Naive thymus-derived CD8-positive, alpha-beta T cell (primary cell): ENCODE data around the gene C19orf38. TPM values are rescaled to one million over a fixed set of nuclear protein-coding genes. Genes with fewer than 3 reads are reported as not detected.

Experiments
- ATAC-seq, 2 donors: fragments of 150-1000 bp; cut with Tn5 transposase in 1 of 2; sonication (Bioruptor Pico), chemical (Tn5 transposase) in 1 of 2; 1 replicate in 1 of 2; 2 replicates in 1 of 2; pipeline ENCODE4 v1.10.0; 2021; ENCODE audit warnings: mild to moderate bottlenecking in 2 of 2, moderate library complexity in 2 of 2
- POLR2A ChIA-PET: fragments of 350-600 bp; sonication (Branson Sonifier 250); formaldehyde crosslinking; loops from one replicate; lab custom pipeline; 2021; ENCODE audit warnings: antibody characterized with exemption; lab: Charles Lee
- DNase-seq, 10 donors: peaks; one replicate each; pipeline versions ENCODE4 v3.0.0 to v3.0.0-alpha.2; 2020 to 2022
- H3K27ac Mint-ChIP-seq, 10 donors: one replicate each; pipeline ENCODE4 v1.8.0; 2020 to 2022; ENCODE audit warnings: mild to moderate bottlenecking in 10 of 10, mixed read lengths in 10 of 10, moderate library complexity in 4 of 10, inconsistent platforms in 1 of 10
- H3K27me3 Mint-ChIP-seq, 5 donors: one replicate each; pipeline ENCODE4 v1.8.0; 2021 to 2022; ENCODE audit warnings: mixed read lengths in 5 of 5
- H3K36me3 Mint-ChIP-seq, 3 donors: one replicate each; pipeline ENCODE4 v1.8.0; 2020 to 2022; ENCODE audit warnings: mixed read lengths in 3 of 3, mild to moderate bottlenecking in 2 of 3, inconsistent platforms in 1 of 3
- H3K4me1 Mint-ChIP-seq, 4 donors: one replicate each; pipeline ENCODE4 v1.8.0; 2021 to 2022; ENCODE audit warnings: mixed read lengths in 4 of 4
- H3K4me3 Mint-ChIP-seq, 10 donors: one replicate each; pipeline ENCODE4 v1.8.0; 2020 to 2022; ENCODE audit warnings: mild to moderate bottlenecking in 10 of 10, mixed read lengths in 10 of 10, moderate library complexity in 6 of 10, inconsistent platforms in 1 of 10
- H3K9me3 Mint-ChIP-seq, 9 donors: one replicate each; pipeline ENCODE4 v1.8.0; 2020 to 2022; ENCODE audit warnings: mixed read lengths in 9 of 9, mild to moderate bottlenecking in 3 of 9, inconsistent platforms in 1 of 9, moderate library complexity in 1 of 9
- polyA plus RNA-seq, 3 donors: library from polyadenylated mRNA; unstranded; fragments of 300-500 nt; fragmentation: Illumina TruSeq; gene quantifications; one replicate each; pipeline ENCODE4 v1.2.3, GENCODE V29; 2021
- total RNA-seq, 8 experiments: library from RNA in 2 of 8; stranded (reverse) in 2 of 8; gene quantifications; one replicate each; pipeline ENCODE4 v1.2.3 and lab custom pipeline; 2021 to 2026

Gene C19orf38
- total and polyA plus RNA-seq, 5 experiments from 2014 or later, result 0.17 to 0.60 (median 0.41) TPM; not detected in 2

- no peaks in the 10 kb centered on the region for H3K27me3 Mint-ChIP-seq
- no peak overlapping the region for H3K27ac Mint-ChIP-seq
- POLR2A ChIA-PET, result interaction anchor here (0.5 to 1.0 kb wide), 2 partner anchors 21 to 50 kb away, joined by 3 to 5 read pairs; no protein-coding TSS in a partner anchor
- no peak for ATAC-seq
- H3K4me1 Mint-ChIP-seq, result peaks cover 3 to 12% (median 11%) of the 10 kb centered on the region in 4 donors
- no peaks in the 10 kb centered on the region for H3K9me3 Mint-ChIP-seq
- H3K4me3 Mint-ChIP-seq, result no peak overlapping the region
- peaks cover 0 to 2% (median 0%) of the 10 kb centered on the region in 3 donors for H3K36me3 Mint-ChIP-seq
- no peak for DNase-seq
These were observed 39.6 kb downstream of the C19orf38 start for GRCh38 chr19:10887616-10888367.

- DNase-seq (no peak), ATAC-seq (no peak)
- peaks cover 0 to 2% (median 0%) of the 10 kb centered on the region in 3 donors for H3K36me3 Mint-ChIP-seq
- no peaks in the 10 kb centered on the region for H3K9me3 Mint-ChIP-seq
- no peaks in the 10 kb centered on the region for H3K27me3 Mint-ChIP-seq
- peaks cover 3 to 12% (median 11%) of the 10 kb centered on the region in 4 donors for H3K4me1 Mint-ChIP-seq
- POLR2A ChIA-PET, result interaction anchor here (0.5 to 1.0 kb wide), 3 partner anchors 22 to 108 kb away, joined by 3 to 5 read pairs (median 3); no protein-coding TSS in a partner anchor
- no peak overlapping the region for H3K4me3 Mint-ChIP-seq
- no peak overlapping the region for H3K27ac Mint-ChIP-seq
These were observed 40.2 kb downstream of the C19orf38 start for GRCh38 chr19:10888421-10888866.

GRCh38 chr19:10889880-10890279, 41.7 kb downstream of the C19orf38 start:
- POLR2A ChIA-PET, result interaction anchor here (0.7 kb wide), 1 partner anchor 171 kb away, joined by 4 read pairs; no protein-coding TSS in a partner anchor
- ATAC-seq (no peak), DNase-seq (no peak)
- no peaks in the 10 kb centered on the region for H3K9me3 Mint-ChIP-seq
- no peak overlapping the region for H3K27ac Mint-ChIP-seq
- H3K27me3 Mint-ChIP-seq, result no peaks in the 10 kb centered on the region
- H3K4me3 Mint-ChIP-seq, result no peak overlapping the region
- H3K4me1 Mint-ChIP-seq, result peaks cover 3 to 14% (median 11%) of the 10 kb centered on the region in 4 donors
- peaks cover 0 to 5% (median 0%) of the 10 kb centered on the region in 3 donors for H3K36me3 Mint-ChIP-seq

DNA sequence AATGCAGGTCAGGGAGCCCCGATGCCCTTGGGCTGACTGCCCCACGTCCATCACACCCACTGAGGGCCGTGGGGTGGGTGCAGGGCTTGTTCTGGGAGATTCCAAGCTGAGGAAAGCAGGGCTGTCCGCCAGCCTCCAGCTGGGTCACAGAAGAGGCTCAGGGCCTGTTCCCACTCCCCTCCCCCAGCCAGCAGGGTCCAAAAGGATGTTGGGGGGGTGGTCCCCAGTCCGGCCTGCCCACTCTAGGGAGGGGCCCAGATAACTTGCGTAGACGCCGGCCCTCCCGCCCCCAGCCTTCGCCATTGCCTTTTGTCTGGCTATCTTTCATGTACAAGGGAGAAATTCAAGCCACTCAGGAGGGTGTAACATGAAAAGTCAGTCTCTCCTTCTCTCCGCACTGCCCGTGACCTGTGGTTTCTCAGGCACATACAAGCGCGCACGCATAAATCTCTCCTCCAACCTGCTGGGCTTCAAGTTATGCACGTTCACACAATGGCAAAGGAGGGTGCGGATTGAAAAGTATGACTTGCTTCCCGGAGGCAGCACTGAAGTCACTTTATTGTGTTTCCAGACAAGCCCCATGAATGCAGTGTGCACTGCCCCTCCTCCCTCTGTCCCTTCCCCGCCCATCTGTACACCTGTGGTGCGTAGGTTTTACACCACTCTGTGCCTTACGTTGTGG, 43.3 kb downstream of the C19orf38 start:
- no peak for DNase-seq
- Mint-ChIP-seq H3K27me3 (no peaks in the 10 kb centered on the region), H3K9me3 (no peaks in the 10 kb centered on the region), H3K36me3 (peaks cover 0 to 5% (median 0%) of the 10 kb centered on the region in 3 donors), H3K4me1 (peaks cover 4 to 16% (median 14%) of the 10 kb centered on the region in 4 donors), H3K4me3 (no peak overlapping the region), H3K27ac (peak overlapping the region in 1 of 10 donors; percentile 51)
- POLR2A ChIA-PET, result no interaction called here
- no peak for ATAC-seq

DNA sequence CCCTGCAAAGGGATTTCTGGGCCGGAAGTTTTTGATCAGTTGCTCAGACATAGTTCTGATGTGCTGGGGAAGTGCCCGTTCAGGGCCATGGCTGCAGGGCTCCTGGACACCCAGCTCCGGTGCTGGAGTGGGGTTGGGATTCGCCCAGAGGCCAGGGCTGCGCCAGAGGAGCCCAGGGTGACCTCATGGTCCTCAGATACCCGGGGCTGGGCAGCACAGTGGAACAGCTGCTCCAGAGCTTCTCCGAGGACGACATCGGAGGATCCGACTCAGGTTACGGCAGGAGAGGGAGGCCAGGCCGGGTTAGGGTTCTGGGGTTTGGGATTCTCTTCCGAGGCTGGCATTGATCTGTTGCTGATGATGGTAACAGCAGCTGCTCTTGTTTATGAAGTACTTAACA, 44.0 kb downstream of the C19orf38 start:
- H3K4me1 Mint-ChIP-seq, result peaks cover 8 to 19% (median 17%) of the 10 kb centered on the region in 4 donors
- ATAC-seq, result no peak
- H3K27me3 Mint-ChIP-seq, result no peaks in the 10 kb centered on the region
- H3K4me3 Mint-ChIP-seq, result no peak overlapping the region
- peak overlapping the region in 2 of 10 donors; percentile 51 to 54 for H3K27ac Mint-ChIP-seq
- POLR2A ChIA-PET, result interaction anchor here (0.6 kb wide), 1 partner anchor 20 kb away, joined by 3 read pairs; no protein-coding TSS in a partner anchor
- H3K36me3 Mint-ChIP-seq, result peaks cover 0 to 3% (median 0%) of the 10 kb centered on the region in 3 donors
- no peaks in the 10 kb centered on the region for H3K9me3 Mint-ChIP-seq
- DNase-seq, result no peak

GRCh38 chr19:10894911-10895213, 46.6 kb downstream of the C19orf38 start:
- H3K9me3 Mint-ChIP-seq, result no peaks in the 10 kb centered on the region
- DNase-seq, result no peak
- POLR2A ChIA-PET, result no interaction called here
- H3K27ac Mint-ChIP-seq, result peak overlapping the region in 1 of 10 donors; percentile 40
- no peak overlapping the region for H3K4me3 Mint-ChIP-seq
- no peak for ATAC-seq
- peaks cover 0 to 3% (median 0%) of the 10 kb centered on the region in 3 donors for H3K36me3 Mint-ChIP-seq
- no peaks in the 10 kb centered on the region for H3K27me3 Mint-ChIP-seq
- H3K4me1 Mint-ChIP-seq, result peaks cover 8 to 16% (median 10%) of the 10 kb centered on the region in 4 donors

- Mint-ChIP-seq H3K4me1 (peaks cover 8 to 19% (median 10%) of the 10 kb centered on the region in 4 donors), H3K27me3 (no peaks in the 10 kb centered on the region), H3K9me3 (no peaks in the 10 kb centered on the region), H3K27ac (no peak overlapping the region), H3K4me3 (no peak overlapping the region), H3K36me3 (peaks cover 0 to 3% (median 0%) of the 10 kb centered on the region in 3 donors)
- no peak for ATAC-seq
- POLR2A ChIA-PET, result no interaction called here
- DNase-seq, result no peak
These were observed 47.1 kb downstream of the C19orf38 start for GRCh38 chr19:10895363-10895762.

- POLR2A ChIA-PET, result no interaction called here
- no peak overlapping the region for H3K4me3 Mint-ChIP-seq
- H3K27ac Mint-ChIP-seq, result peak overlapping the region in 2 of 10 donors; percentile 52 to 53
- peaks cover 8 to 20% (median 10%) of the 10 kb centered on the region in 4 donors for H3K4me1 Mint-ChIP-seq
- H3K27me3 Mint-ChIP-seq, result no peaks in the 10 kb centered on the region
- no peaks in the 10 kb centered on the region for H3K9me3 Mint-ChIP-seq
- DNase-seq (no peak), ATAC-seq (no peak)
- H3K36me3 Mint-ChIP-seq, result peaks cover 0 to 3% (median 0%) of the 10 kb centered on the region in 3 donors
These were observed 47.7 kb downstream of the C19orf38 start for GRCh38 chr19:10895920-10896319.

DNA sequence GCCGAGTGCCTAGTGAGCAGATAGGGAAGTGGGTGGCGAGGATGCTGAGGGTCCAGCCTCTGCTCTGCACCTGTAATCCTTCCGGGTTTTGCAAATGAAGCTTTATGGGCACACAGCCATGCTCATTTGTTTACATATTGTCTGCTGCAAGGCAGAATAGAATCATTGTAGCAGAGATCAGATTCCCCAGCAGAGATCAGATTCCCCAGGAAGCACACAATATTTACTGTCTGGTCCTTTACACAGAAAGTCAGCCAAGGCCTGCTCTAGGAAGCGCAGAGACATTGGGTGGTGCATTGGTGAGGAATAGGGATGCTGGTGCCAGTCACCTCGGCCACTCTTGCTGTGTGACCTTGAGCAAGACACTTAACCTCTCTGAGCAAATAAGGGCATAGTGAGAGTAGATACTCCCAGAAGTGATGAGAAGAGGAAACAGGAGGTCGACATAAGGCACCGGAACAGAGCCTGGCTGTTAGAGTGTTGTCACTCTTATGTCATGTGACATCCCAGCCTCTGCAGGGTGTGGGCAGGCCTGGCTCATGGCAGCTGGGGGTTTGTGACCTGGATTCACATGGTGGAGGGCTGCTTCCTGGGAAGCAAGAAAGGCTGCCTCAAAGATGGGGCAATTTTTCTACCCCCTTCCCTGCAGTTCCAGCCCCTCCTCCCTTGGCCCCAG, 48.8 kb downstream of the C19orf38 start:
- DNase-seq, result no peak
- no peaks in the 10 kb centered on the region for H3K27me3 Mint-ChIP-seq
- no peaks in the 10 kb centered on the region for H3K9me3 Mint-ChIP-seq
- no peak overlapping the region for H3K4me3 Mint-ChIP-seq
- peaks cover 8 to 19% (median 9%) of the 10 kb centered on the region in 4 donors for H3K4me1 Mint-ChIP-seq
- peak in 1 of 2 donors; percentile 39 for ATAC-seq
- POLR2A ChIA-PET, result no interaction called here
- peak overlapping the region in 3 of 10 donors; percentile 1 to 59 (median 53) for H3K27ac Mint-ChIP-seq
- H3K36me3 Mint-ChIP-seq, result peaks cover 0 to 3% (median 0%) of the 10 kb centered on the region in 3 donors

DNA sequence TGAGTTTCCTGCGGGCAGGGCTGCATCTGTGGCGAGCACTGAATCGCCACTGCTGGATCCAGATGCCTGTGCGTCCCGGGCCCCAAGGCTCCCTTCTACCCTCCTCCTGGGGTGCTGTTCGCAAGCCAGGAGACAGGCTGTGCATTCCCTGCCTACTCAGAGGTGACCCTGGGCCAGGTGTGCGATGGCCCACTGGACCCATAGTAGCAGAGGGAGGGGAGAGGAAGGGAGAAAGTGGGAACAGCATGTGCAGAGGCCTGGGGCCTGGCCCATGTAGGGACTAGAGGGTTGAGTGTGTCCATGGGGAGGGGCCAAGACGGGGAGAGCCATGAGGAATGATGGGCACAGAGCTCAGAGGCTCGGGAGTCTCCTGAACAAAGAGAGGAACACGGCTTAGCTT, 50.4 kb downstream of the C19orf38 start:
- no peaks in the 10 kb centered on the region for H3K27me3 Mint-ChIP-seq
- DNase-seq (no peak), ATAC-seq (no peak)
- POLR2A ChIA-PET, result interaction anchor here (0.6 to 1.0 kb wide), 2 partner anchors 16 to 31 kb away, joined by 4 to 7 read pairs; no protein-coding TSS in a partner anchor
- peaks cover 0 to 12% (median 3%) of the 10 kb centered on the region in 9 donors for H3K9me3 Mint-ChIP-seq
- no peak overlapping the region for H3K4me3 Mint-ChIP-seq
- peaks cover 8 to 17% (median 9%) of the 10 kb centered on the region in 4 donors for H3K4me1 Mint-ChIP-seq
- peaks cover 3 to 11% (median 6%) of the 10 kb centered on the region in 3 donors for H3K36me3 Mint-ChIP-seq
- no peak overlapping the region for H3K27ac Mint-ChIP-seq

DNA sequence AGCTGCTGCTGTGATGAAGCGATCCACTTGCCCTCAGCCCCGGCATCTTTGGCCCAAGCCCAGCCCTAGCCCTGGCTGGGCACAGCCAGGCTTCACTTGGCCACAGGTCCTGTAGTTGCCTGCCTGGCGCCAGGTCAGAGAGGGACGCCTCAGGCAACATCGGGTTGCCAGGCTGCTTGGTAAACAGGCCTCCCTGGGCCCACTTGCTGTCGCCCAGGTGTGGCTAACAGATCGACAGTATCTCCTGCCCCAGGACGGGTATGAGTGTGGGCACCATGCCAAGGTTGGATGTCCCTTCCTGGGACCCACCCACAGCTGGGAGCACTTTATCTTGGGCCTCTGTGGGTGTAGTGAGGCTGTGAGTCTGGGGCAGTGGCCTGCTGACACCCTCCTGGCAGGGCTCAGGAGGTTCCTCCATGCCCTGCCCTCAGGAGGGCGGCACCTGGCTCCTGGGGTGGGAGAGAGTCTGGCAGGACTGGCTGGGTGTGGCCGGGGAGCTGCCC, 51.0 kb downstream of the C19orf38 start:
- H3K36me3 Mint-ChIP-seq, result peaks cover 3 to 11% (median 6%) of the 10 kb centered on the region in 3 donors

DNA sequence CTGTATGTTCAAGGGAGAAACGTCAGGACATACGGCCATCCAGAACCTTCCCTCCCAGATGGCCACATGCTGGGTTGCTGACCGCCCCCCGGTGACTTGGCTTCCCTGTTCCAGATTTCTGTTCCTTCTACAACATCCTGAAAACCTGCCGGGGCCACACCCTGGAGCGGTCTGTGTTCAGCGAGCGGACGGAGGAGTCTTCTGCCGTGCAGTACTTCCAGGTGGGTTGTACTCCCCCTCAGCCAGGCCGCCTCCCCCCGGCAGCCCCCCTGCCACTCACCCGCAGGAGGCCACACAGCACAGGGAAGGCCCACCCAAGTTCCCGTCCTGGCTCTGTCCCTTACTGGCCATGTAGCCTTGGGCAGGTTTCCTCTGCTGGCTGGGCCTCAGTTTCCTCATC, 59.7 kb downstream of the C19orf38 start:
- Mint-ChIP-seq H3K36me3 (peaks cover 4 to 43% (median 13%) of the 10 kb centered on the region in 3 donors), H3K4me3 (no peak overlapping the region), H3K27me3 (no peaks in the 10 kb centered on the region), H3K27ac (no peak overlapping the region), H3K9me3 (peaks cover 0 to 7% (median under 1%) of the 10 kb centered on the region in 9 donors), H3K4me1 (peaks cover 0 to 1% (median 0%) of the 10 kb centered on the region in 4 donors)
- POLR2A ChIA-PET, result no interaction called here
- DNase-seq (no peak), ATAC-seq (no peak)

More for the DNA sequence above, 51.0 kb downstream of the C19orf38 start:
- Mint-ChIP-seq H3K4me3 (no peak overlapping the region), H3K27me3 (no peaks in the 10 kb centered on the region), H3K27ac (no peak overlapping the region), H3K9me3 (peaks cover 0 to 12% (median 3%) of the 10 kb centered on the region in 9 donors), H3K4me1 (peaks cover 7 to 17% (median 9%) of the 10 kb centered on the region in 4 donors)
- ATAC-seq, result no peak
- no peak for DNase-seq
- POLR2A ChIA-PET, result interaction anchor here (0.6 to 1.0 kb wide), 3 partner anchors 16 to 373 kb away, joined by 3 to 7 read pairs (median 4); no protein-coding TSS in a partner anchor
